Fibroblast of skin of left quadriceps (primary cell): ENCODE measurements around the gene RAD9A.

Experiments
- DNase-seq, 2 experiments: peaks; one replicate each; pipeline ENCODE4 v3.0.0-alpha.2; 2013; ENCODE audit warnings: low read depth in 2 of 2

The RAD9A gene

DNA sequence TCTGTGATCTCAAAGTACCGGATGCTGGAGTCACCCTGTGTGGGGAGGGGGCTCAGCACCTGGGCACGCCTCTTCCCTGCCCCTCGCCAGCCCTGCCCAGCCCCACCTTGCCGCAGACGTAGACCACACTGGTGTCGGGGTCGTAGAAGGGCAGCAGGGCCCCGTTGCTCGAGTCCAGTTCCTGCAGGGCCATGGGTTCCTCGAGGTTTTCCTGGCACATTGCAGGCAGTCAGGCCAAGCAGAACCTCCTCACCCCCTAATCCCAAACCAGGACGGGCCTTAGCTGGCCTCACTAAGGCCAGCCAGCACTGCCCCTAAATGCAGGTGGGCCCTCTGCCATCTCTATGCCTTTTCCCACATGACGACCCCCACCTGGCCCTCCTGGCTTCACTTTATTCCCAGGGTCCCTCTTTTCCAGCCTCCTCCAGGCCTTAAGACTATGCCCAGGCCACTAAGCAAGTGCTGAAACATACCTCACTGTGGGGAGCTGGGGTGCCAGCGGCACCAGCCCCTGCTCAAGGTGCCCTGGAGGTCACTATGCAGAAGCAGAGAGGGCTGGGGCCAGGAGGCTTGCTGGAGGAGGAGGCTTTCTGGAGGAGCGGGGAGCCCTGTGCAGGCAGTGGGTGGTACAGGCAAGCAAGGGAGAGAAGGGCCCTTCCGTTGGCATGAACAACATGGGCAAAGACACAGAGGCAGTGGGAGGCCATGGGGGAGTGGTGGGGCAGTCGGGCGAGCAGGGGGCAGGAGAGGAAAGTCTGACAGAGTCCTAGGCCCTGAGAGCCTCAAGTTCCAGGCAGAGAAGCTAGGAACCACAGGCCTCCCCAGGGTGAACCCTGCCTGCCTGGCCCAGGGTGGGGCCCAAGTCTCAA lies 48.7 kb downstream of the RAD9A start:
- no peak for DNase-seq

DNA sequence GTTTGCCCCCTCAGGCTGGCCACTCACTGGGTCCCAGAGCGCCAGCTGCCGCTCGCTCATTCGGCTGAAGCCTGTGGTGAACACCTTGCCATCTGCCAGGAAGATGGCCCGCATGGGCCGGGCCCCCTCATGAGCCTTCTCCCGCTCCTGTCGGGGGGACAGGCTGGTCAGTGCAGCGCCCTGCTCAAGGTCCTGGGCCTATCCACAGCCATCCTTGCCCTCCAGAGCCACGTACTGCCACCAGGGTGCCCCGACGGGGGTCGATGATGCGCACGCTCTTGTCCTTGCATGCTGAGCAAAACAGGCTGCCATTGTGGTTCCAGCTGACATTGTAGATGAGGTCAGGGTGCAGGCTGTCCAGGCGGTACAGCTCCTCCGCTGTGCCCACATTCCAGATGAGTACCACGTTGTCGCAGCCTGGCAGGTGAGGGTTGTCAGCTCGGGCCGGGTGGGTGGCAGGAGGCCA lies 49.3 kb downstream of the RAD9A start:
- DNase-seq, result no peak

DNA sequence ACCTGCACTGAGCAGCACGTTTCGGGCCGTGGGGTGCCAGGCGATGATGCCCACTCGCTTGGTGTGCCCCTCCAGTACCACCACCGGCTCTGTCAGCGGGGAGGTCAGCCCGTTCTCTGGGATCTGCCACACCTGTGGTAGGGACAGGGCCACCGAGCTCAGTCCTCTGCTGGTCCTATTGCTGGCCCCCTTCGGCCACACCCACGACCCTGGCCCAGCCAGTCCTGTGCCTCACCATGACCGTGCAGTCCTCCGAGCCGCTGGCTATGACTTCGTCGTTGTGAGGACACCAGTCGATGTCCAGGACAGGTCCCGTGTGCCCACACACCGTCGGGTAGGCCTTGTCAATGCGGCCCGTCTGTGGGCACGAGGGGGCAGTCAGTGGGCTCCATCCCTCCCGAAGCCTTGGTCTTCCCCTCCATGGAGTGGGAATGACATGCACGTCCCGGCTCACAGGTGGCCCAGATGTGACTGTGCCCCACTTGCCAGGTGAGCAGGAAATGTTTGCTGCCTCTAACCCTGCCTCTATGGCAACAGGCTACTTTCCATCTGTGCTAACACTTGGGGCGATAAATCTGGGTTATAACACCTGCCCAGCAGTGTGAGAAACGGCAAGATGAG lies 50.1 kb downstream of the RAD9A start:
- DNase-seq, result no peak

DNA sequence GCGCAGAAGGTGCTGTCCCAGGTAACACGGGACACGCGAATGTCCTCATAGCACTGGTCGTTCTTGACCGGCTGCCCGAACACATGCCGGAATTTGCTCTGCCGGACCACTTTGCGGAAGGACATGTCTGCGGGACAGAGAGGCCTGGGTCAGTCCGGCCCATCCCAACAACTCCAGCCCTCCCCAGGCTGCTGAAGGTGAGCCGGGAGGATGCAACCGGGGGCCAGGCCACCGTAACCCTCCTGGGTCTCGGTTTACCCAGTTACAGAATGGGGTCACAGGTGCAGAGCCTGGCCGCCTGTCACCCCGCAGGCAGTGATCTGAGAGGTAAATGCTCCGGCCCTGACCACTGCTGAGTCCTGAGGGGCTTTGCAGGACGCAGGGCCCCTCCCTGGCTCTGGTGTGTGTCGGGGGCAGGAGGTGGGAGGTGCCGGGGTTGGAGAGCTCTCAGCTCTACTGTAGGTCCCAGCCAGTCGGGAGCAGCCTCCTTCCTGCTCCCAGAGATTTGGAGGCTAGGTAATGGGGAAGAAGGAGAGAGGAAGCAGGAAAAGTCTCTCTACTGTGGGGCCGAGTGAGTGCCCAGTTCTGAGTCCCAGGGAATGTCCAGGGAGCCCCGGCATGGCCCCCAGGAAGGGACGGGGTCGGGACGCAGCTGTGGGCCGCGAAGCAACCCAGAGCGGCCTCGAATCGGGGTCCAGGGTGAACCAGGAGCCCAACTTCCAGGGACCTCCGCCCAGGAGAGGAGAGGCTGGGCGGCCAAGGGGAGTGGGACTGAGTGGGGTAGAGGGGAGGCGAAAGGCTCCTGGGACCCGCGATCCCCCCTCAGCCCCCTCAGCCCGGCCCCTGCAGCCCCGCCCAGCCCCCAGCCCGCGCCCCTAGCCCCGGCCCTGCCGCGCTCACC lies 51.0 kb downstream of the RAD9A start:
- DNase-seq, result no peak

DNA sequence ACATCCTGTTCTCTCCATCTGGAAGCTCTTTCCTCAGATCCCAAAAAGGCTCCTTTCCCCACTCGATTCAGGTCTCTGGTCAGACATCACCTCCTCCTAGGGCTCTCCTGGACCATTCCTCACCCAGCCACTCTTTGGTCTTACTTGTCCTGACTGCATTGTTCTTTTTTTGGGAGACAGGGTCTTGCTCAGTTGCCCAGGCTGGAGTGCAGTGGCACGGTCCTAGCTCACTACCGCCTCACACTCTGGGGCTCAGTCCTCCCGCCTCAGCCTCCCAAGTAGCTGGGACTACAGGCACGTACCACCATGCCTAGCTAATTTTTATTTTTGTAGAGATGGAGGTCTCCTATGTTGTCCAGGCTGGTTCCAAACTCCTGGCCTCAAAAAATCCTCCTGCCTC lies 53.7 kb downstream of the RAD9A start:
- DNase-seq, result no peak
